OCI-LY3 (cell line): ENCODE data around the gene STKLD1.

Source experiments
- CTCF ChIP-seq: fragments of 200-600, 300-600 bp; sonication (generic); IDR thresholded peaks from 2 replicates; pipeline ENCODE4 v1.5.1; 2014; ENCODE audit warnings: antibody characterized with exemption, low read length, low read depth
- EZH2phosphoT487 ChIP-seq: fragments of 200-600 bp; shearing (Covaris generic); IDR thresholded peaks from 2 replicates; pipeline ENCODE4 v1.6.1; 2018; ENCODE audit warnings: antibody characterized with exemption, mixed run types, low read depth

DNA sequence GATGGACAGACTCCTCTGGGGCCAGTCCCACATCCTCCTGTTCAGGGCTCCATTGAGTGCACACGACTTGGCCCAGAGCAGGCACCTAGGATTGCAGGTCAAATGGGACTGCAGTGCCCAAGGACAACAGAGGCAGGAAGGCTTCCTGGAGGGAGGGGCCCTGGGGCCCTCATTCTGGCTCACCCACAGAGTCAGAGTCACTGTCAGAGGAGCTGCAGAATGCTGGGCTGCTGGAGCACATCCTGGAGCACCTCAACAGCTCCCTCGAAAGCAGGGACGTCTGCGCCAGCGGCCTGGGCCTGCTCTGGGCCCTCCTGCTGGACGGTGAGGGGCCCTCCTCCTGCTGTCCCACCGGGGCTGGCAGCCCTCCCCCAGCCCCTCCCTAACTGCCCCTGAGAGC, 26.5 kb downstream of the STKLD1 start:
- TF ChIP-seq CTCF (no peak), EZH2phosphoT487 (no peak)
